H9 (cell line): ENCODE data around the gene POU6F2. TPM values are rescaled to one million over a fixed set of nuclear protein-coding genes. Genes with fewer than 3 reads are reported as not detected.

ENCODE experiments used
- DNase-seq: peaks from one replicate; pipeline ENCODE4 v3.0.0-alpha.2; 2017
- H2AFZ ChIP-seq: one replicate; pipeline ENCODE4 v1.6.1; 2013; ENCODE audit warnings: mild to moderate bottlenecking, low read length, control low read depth, moderate library complexity
- H2AK5ac ChIP-seq: 2 replicates; pipeline ENCODE4 v1.6.1; 2013; ENCODE audit warnings: low read length, control low read depth, mixed read lengths; ENCODE audit not compliant: insufficient read length
- H2BK120ac ChIP-seq: one replicate; pipeline ENCODE4 v1.6.1; 2013; ENCODE audit warnings: low read depth, mild to moderate bottlenecking, low read length, control low read depth, inconsistent platforms; ENCODE audit not compliant: poor library complexity, severe bottlenecking
- H2BK12ac ChIP-seq: 2 replicates; pipeline ENCODE4 v1.6.1; 2013; ENCODE audit warnings: low read length, control low read depth, mixed read lengths, low read depth; ENCODE audit not compliant: insufficient read length
- H2BK15ac ChIP-seq: 2 replicates; pipeline ENCODE4 v1.6.1; 2013; ENCODE audit warnings: low read depth, low read length, control low read depth
- H2BK20ac ChIP-seq: one replicate; pipeline ENCODE4 v1.6.1; 2013; ENCODE audit warnings: low read depth, mild to moderate bottlenecking, low read length, control low read depth, inconsistent platforms; ENCODE audit not compliant: poor library complexity, severe bottlenecking
- H2BK5ac ChIP-seq: 2 replicates; pipeline ENCODE4 v1.6.1; 2013; ENCODE audit warnings: low read length, control low read depth, mixed read lengths; ENCODE audit not compliant: insufficient read length
- H3K14ac ChIP-seq: 2 replicates; pipeline ENCODE4 v1.6.1; 2013; ENCODE audit warnings: low read length, control low read depth; ENCODE audit not compliant: insufficient read depth
- H3K18ac ChIP-seq: 2 replicates; pipeline ENCODE4 v1.6.1; 2013; ENCODE audit warnings: low read depth, mild to moderate bottlenecking, mixed read lengths, low read length, control low read depth; ENCODE audit not compliant: insufficient read length
- H3K23ac ChIP-seq: 2 replicates; pipeline ENCODE4 v1.6.1; 2013; ENCODE audit warnings: low read length, control low read depth, mixed read lengths, low read depth; ENCODE audit not compliant: insufficient read length
- H3K23me2 ChIP-seq: 2 replicates; pipeline ENCODE4 v1.6.1; 2013; ENCODE audit warnings: low read depth, mild to moderate bottlenecking, mixed read lengths, low read length, control low read depth; ENCODE audit not compliant: insufficient read length, poor library complexity, severe bottlenecking
- H3K27ac ChIP-seq: 2 replicates; pipeline ENCODE4 v1.5.1; 2013; ENCODE audit warnings: low read length, control low read depth, mixed read lengths, low read depth; ENCODE audit not compliant: insufficient read length
- H3K27me3 ChIP-seq: 2 replicates; pipeline ENCODE4 v1.6.1; 2013; ENCODE audit warnings: low read length, control low read depth, inconsistent platforms; ENCODE audit not compliant: insufficient read depth
- H3K4ac ChIP-seq: 2 replicates; pipeline ENCODE4 v1.6.1; 2013; ENCODE audit warnings: low read depth, mild to moderate bottlenecking, control low read depth, inconsistent platforms, low read length, moderate library complexity
- H3K4me1 ChIP-seq: 2 replicates; pipeline ENCODE4 v1.6.1; 2013; ENCODE audit warnings: low read length, control low read depth, inconsistent platforms; ENCODE audit not compliant: insufficient read depth
- H3K4me2 ChIP-seq: 2 replicates; pipeline ENCODE4 v1.6.1; 2013; ENCODE audit warnings: low read length, control low read depth, mixed read lengths; ENCODE audit not compliant: insufficient read length, insufficient read depth
- H3K56ac ChIP-seq: 2 replicates; pipeline ENCODE4 v1.6.1; 2013; ENCODE audit warnings: low read depth, mild to moderate bottlenecking, mixed read lengths, low read length, control low read depth; ENCODE audit not compliant: insufficient read length
- H3K79me1 ChIP-seq: 2 replicates; pipeline ENCODE4 v1.6.1; 2013; ENCODE audit warnings: low read depth, mild to moderate bottlenecking, moderate library complexity, low read length, control low read depth, inconsistent platforms; ENCODE audit not compliant: insufficient read depth, poor library complexity, severe bottlenecking
- H3K79me2 ChIP-seq: 2 replicates; pipeline ENCODE4 v1.6.1; 2013; ENCODE audit warnings: low read length, control low read depth, inconsistent platforms; ENCODE audit not compliant: insufficient read depth
- H3K9ac ChIP-seq: 2 replicates; pipeline ENCODE4 v1.6.1; 2013; ENCODE audit warnings: low read length, control low read depth, mixed read lengths; ENCODE audit not compliant: insufficient read length; ENCODE audit errors: extremely low read depth
- H3K9me3 ChIP-seq: one replicate; pipeline ENCODE4 v1.6.1; 2013; ENCODE audit warnings: low read depth, low read length, inconsistent platforms; ENCODE audit not compliant: control insufficient read depth
- H3T11ph ChIP-seq: one replicate; pipeline ENCODE4 v1.6.1; 2013; ENCODE audit warnings: mild to moderate bottlenecking, low read length, control low read depth, inconsistent platforms
- H4K20me1 ChIP-seq: one replicate; pipeline ENCODE4 v1.6.1; 2013; ENCODE audit not compliant: control insufficient read depth, insufficient read length, insufficient read depth
- H4K5ac ChIP-seq: 2 replicates; pipeline ENCODE4 v1.6.1; 2013; ENCODE audit warnings: low read depth, mild to moderate bottlenecking, mixed read lengths, low read length, control low read depth; ENCODE audit not compliant: insufficient read length
- H4K8ac ChIP-seq: replicated peaks from 2 replicates; pipeline ENCODE4 v1.6.1; 2013; ENCODE audit warnings: low read length, control low read depth, mixed read lengths, low read depth; ENCODE audit not compliant: insufficient read length
- H4K91ac ChIP-seq: 2 replicates; pipeline ENCODE4 v1.6.1; 2013; ENCODE audit warnings: low read depth, mild to moderate bottlenecking, moderate library complexity, mixed read lengths, low read length, control low read depth; ENCODE audit not compliant: insufficient read length
- H3K27ac Mint-ChIP-seq, 3 experiments: 2 replicates in 2 of 3; 3 replicates in 1 of 3; pipeline ENCODE4 v1.8.0; 2020 to 2021; ENCODE audit warnings: mixed read lengths in 3 of 3, mild to moderate bottlenecking in 1 of 3, moderate library complexity in 1 of 3
- H3K27me3 Mint-ChIP-seq: 2 replicates; pipeline ENCODE4 v1.8.0; 2021; ENCODE audit warnings: low read depth, mild to moderate bottlenecking, moderate library complexity, mixed read lengths
- H3K36me3 Mint-ChIP-seq, 3 experiments: 2 replicates in 2 of 3; 3 replicates in 1 of 3; pipeline ENCODE4 v1.8.0; 2020 to 2021; ENCODE audit warnings: low read depth in 3 of 3, mixed read lengths in 3 of 3; ENCODE audit not compliant: insufficient read depth in 1 of 3
- H3K4me1 Mint-ChIP-seq, 2 experiments: 2 replicates each; pipeline ENCODE4 v1.8.0; 2020; ENCODE audit warnings: mixed read lengths in 2 of 2
- H3K4me3 Mint-ChIP-seq, 2 experiments: 2 replicates in 1 of 2; 3 replicates in 1 of 2; pipeline ENCODE4 v1.8.0; 2020 to 2021; ENCODE audit warnings: mild to moderate bottlenecking in 2 of 2, mixed read lengths in 2 of 2, moderate library complexity in 1 of 2
- H3K9me3 Mint-ChIP-seq, 2 experiments: 2 replicates in 1 of 2; 3 replicates in 1 of 2; pipeline ENCODE4 v1.8.0; 2020; ENCODE audit warnings: mild to moderate bottlenecking in 2 of 2, mixed read lengths in 2 of 2, moderate library complexity in 1 of 2
- CTCF ChIP-seq: fragments of 200-600 bp; sonication (generic); conservative IDR thresholded peaks from 3 replicates; pipeline ENCODE4 v1.8.0; 2021; ENCODE audit warnings: antibody characterized with exemption, mild to moderate bottlenecking
- WGBS: extraction: QIAGEN DNeasy Blood & Tissue Kit; methylation state at CpG from one replicate; pipeline ENCODE4 v1.1.7; 2013; ENCODE audit warnings: missing lambda C conversion rate, low lambda C conversion rate, mixed read lengths; ENCODE audit not compliant: insufficient read length; ENCODE audit errors: extremely low coverage; 5-methylcytosine and 5-hydroxymethylcytosine counted together
- total RNA-seq: library from RNA; stranded (reverse); gene quantifications from 2 replicates; pipeline ENCODE4 v1.2.1, GENCODE V29; 2021

POU6F2 gene
- total RNA-seq, 1 experiment from 2014 or later: 1.9 TPM

- Histone ChIP-seq H3K14ac (no peak overlapping the region), H3T11ph (no peak overlapping the region), H4K8ac (no peak overlapping the region), H2AK5ac (no peak overlapping the region), H3K27me3 (no peaks in the 10 kb centered on the region), H2BK5ac (no peak overlapping the region), H3K9me3 (no peaks in the 10 kb centered on the region), H2BK15ac (no peak overlapping the region), H3K23me2 (no peaks in the 10 kb centered on the region), H2BK20ac (no peak overlapping the region), H3K23ac (no peak overlapping the region), H3K4me2 (no peak overlapping the region), H4K91ac (no peak overlapping the region), H3K4me1 (peaks cover 3% of the 10 kb centered on the region; the same call in 1 of the 2 replicates), H4K5ac (no peak overlapping the region), H3K79me2 (no peaks in the 10 kb centered on the region), H3K18ac (no peak overlapping the region), H3K4ac (no peak overlapping the region), H2AFZ (no peak overlapping the region), H3K79me1 (no peaks in the 10 kb centered on the region), H2BK12ac (no peak overlapping the region), H4K20me1 (no peaks in the 10 kb centered on the region), H2BK120ac (no peak overlapping the region), H3K56ac (no peak overlapping the region), H3K9ac (no peak overlapping the region), H3K27ac (no peak overlapping the region)
- Mint-ChIP-seq H3K27ac (no peak overlapping the region), H3K27me3 (no peaks in the 10 kb centered on the region), H3K4me1 (peaks cover 17 to 19% of the 10 kb centered on the region in 2 experiments), H3K36me3 (no peaks in the 10 kb centered on the region), H3K4me3 (no peak overlapping the region), H3K9me3 (no peaks in the 10 kb centered on the region; a peak in 2 of 5 replicates)
- DNase-seq: no peak
- no peak for TF ChIP-seq CTCF
- WGBS: no CpG with 5 or more reads among the region's 4 CpGs
Measured at GRCh38 chr7:39248041-39248691, 270.5 kb downstream of the POU6F2 start.
